ENCODE results near the gene C2CD5. TPM values are rescaled to one million over a fixed set of nuclear protein-coding genes. Genes with fewer than 3 reads are reported as not detected.
A peak's percentile ranks its signal among the peaks of the same experiment; 100 is the strongest.
"Not testable (repeated sequence)": the region's sequence is repeated elsewhere in the genome, so short reads cannot be mapped to it uniquely, and the experiment has no call there.

C2CD5 gene
- total and polyA plus RNA-seq, 7 experiments from 2014 or later = 13.2 to 58.9 (median 36.5) TPM

- H3K27me3 ChIP-seq (ENCODE audit: control insufficient read depth in 2 of 2, insufficient read depth in 2 of 2, low read length in 2 of 2); H3K4me1 Mint-ChIP-seq; H3K4me1 ChIP-seq (ENCODE audit: control insufficient read depth in 2 of 2, insufficient read depth in 2 of 2, low read length in 2 of 2); H3K9me3 ChIP-seq (ENCODE audit: control insufficient read depth in 2 of 3, low read length in 3 of 3); H3K27ac Mint-ChIP-seq; DNase-seq; ATAC-seq; H3K36me3 Mint-ChIP-seq; H3K36me3 ChIP-seq (ENCODE audit: control insufficient read depth in 2 of 3, insufficient read depth in 3 of 3, low read length in 3 of 3); H3K27me3 Mint-ChIP-seq; H3K27ac ChIP-seq (ENCODE audit: low read depth, low read length); H3K9me3 Mint-ChIP-seq; H3K4me3 ChIP-seq (ENCODE audit: low read length); H3K4me3 Mint-ChIP-seq: not testable (repeated sequence)
- POLR2A ChIA-PET = interaction anchor here (0.8 kb wide), 1 partner anchor 22 kb away, joined by 3 read pairs; no protein-coding TSS in a partner anchor
- CTCF ChIA-PET = interaction anchor here (1.3 to 2.2 kb wide), 3 partner anchors 361 to 746 kb away, joined by 4 to 10 read pairs (median 5); no protein-coding TSS in a partner anchor
- intact Hi-C loops (cut with micrococcal nuclease) = loop anchor here (5.0 to 10.0 kb wide), 4 partner anchors 47 to 837 kb away; no protein-coding TSS in a partner anchor
Observed at GRCh38 chr12:22444317-22444665, 100.1 kb downstream of the C2CD5 start.

- DNase-seq = peak; percentile 22 to 66 (median 58)
- ATAC-seq = peak; percentile 100
- Histone ChIP-seq H3K4me3 (ENCODE audit: low read length) (no peak overlapping the region), H3K4me1 (ENCODE audit: control insufficient read depth in 2 of 2, insufficient read depth in 2 of 2, low read length in 2 of 2) (peaks cover 0 to 4% of the 10 kb centered on the region in 2 donors), H3K36me3 (ENCODE audit: control insufficient read depth in 2 of 3, insufficient read depth in 3 of 3, low read length in 3 of 3) (no peaks in the 10 kb centered on the region), H3K27ac (ENCODE audit: low read depth, low read length) (no peak overlapping the region), H3K9me3 (ENCODE audit: control insufficient read depth in 2 of 3, low read length in 3 of 3) (no peaks in the 10 kb centered on the region), H3K27me3 (ENCODE audit: control insufficient read depth in 2 of 2, insufficient read depth in 2 of 2, low read length in 2 of 2) (no peaks in the 10 kb centered on the region)
- ChIA-PET POLR2A (interaction anchor here (0.6 to 0.8 kb wide), 3 partner anchors 22 to 342 kb away, joined by 3 read pairs; partner anchors contain the start of gene C2CD5), CTCF (interaction anchor here (0.6 to 2.2 kb wide), 13 partner anchors 82 to 746 kb away, joined by 3 to 10 read pairs (median 4); no protein-coding TSS in a partner anchor)
- Mint-ChIP-seq H3K27me3 (peaks cover 0 to 6% (median 0%) of the 10 kb centered on the region in 5 donors), H3K36me3 (no peaks in the 10 kb centered on the region), H3K27ac (no peak overlapping the region), H3K4me3 (no peak overlapping the region), H3K4me1 (peaks cover 0 to 10% (median 3%) of the 10 kb centered on the region in 7 donors), H3K9me3 (no peaks in the 10 kb centered on the region)
- intact Hi-C loops (cut with micrococcal nuclease) = loop anchor here (1.0 to 10.0 kb wide), 9 partner anchors 46 to 836 kb away; no protein-coding TSS in a partner anchor
Observed at GRCh38 chr12:22443379-22444316, 100.7 kb downstream of the C2CD5 start.

GRCh38 chr12:22437031-22437806 lies 107.1 kb downstream of the C2CD5 start:
- Histone ChIP-seq H3K4me1 (ENCODE audit: control insufficient read depth in 2 of 2, insufficient read depth in 2 of 2, low read length in 2 of 2) (no peaks in the 10 kb centered on the region), H3K9me3 (ENCODE audit: control insufficient read depth in 2 of 3, low read length in 3 of 3) (no peaks in the 10 kb centered on the region), H3K27ac (ENCODE audit: low read depth, low read length) (no peak overlapping the region), H3K27me3 (ENCODE audit: control insufficient read depth in 2 of 2, insufficient read depth in 2 of 2, low read length in 2 of 2) (no peaks in the 10 kb centered on the region), H3K4me3 (ENCODE audit: low read length) (no peak overlapping the region), H3K36me3 (ENCODE audit: control insufficient read depth in 2 of 3, insufficient read depth in 3 of 3, low read length in 3 of 3) (no peaks in the 10 kb centered on the region)
- intact Hi-C loops (cut with micrococcal nuclease) = no loop called here
- CTCF ChIA-PET = interaction anchor here (1.2 kb wide), 1 partner anchor 10 kb away, joined by 4 read pairs; no protein-coding TSS in a partner anchor
- H3K4me3 Mint-ChIP-seq = no peak overlapping the region
- H3K36me3 Mint-ChIP-seq = no peaks in the 10 kb centered on the region
- peaks cover 0 to 13% (median 3%) of the 10 kb centered on the region in 7 donors for H3K4me1 Mint-ChIP-seq
- DNase-seq (no peak), ATAC-seq (no peak)
- H3K9me3 Mint-ChIP-seq = no peaks in the 10 kb centered on the region
- H3K27me3 Mint-ChIP-seq = peaks cover 0 to 11% (median 0%) of the 10 kb centered on the region in 5 donors
- H3K27ac Mint-ChIP-seq = peak overlapping the region in 2 of 9 donors; percentile 2 to 44
- POLR2A ChIA-PET = interaction anchor here (0.6 kb wide), 1 partner anchor 1459 kb away, joined by 3 read pairs; no protein-coding TSS in a partner anchor

GRCh38 chr12:22435583-22435982 lies 108.8 kb downstream of the C2CD5 start:
- intact Hi-C loops (cut with micrococcal nuclease) = no loop called here
- peaks cover 0 to 2% (median 0%) of the 10 kb centered on the region in 5 donors for H3K36me3 Mint-ChIP-seq
- Histone ChIP-seq H3K9me3 (ENCODE audit: control insufficient read depth in 2 of 3, low read length in 3 of 3) (no peaks in the 10 kb centered on the region), H3K27me3 (ENCODE audit: control insufficient read depth in 2 of 2, insufficient read depth in 2 of 2, low read length in 2 of 2) (no peaks in the 10 kb centered on the region), H3K36me3 (ENCODE audit: control insufficient read depth in 2 of 3, insufficient read depth in 3 of 3, low read length in 3 of 3) (no peaks in the 10 kb centered on the region), H3K4me1 (ENCODE audit: control insufficient read depth in 2 of 2, insufficient read depth in 2 of 2, low read length in 2 of 2) (peaks cover 0 to 6% of the 10 kb centered on the region in 2 donors), H3K27ac (ENCODE audit: low read depth, low read length) (no peak overlapping the region), H3K4me3 (ENCODE audit: low read length) (no peak overlapping the region)
- ChIA-PET POLR2A (no interaction called here), CTCF (no interaction called here)
- DNase-seq (no peak), ATAC-seq (no peak)
- H3K4me1 Mint-ChIP-seq = peaks cover 3 to 13% (median 7%) of the 10 kb centered on the region in 7 donors
- no peak overlapping the region for H3K27ac Mint-ChIP-seq
- no peak overlapping the region for H3K4me3 Mint-ChIP-seq
- peaks cover 0 to 5% (median 0%) of the 10 kb centered on the region in 5 donors for H3K27me3 Mint-ChIP-seq
- no peaks in the 10 kb centered on the region for H3K9me3 Mint-ChIP-seq

- H3K27me3 Mint-ChIP-seq = peaks cover 0 to 5% (median 0%) of the 10 kb centered on the region in 5 donors
- Histone ChIP-seq H3K4me1 (ENCODE audit: control insufficient read depth in 2 of 2, insufficient read depth in 2 of 2, low read length in 2 of 2) (peaks cover 0 to 6% of the 10 kb centered on the region in 2 donors), H3K27me3 (ENCODE audit: control insufficient read depth in 2 of 2, insufficient read depth in 2 of 2, low read length in 2 of 2) (no peaks in the 10 kb centered on the region), H3K27ac (ENCODE audit: low read depth, low read length) (no peak overlapping the region), H3K4me3 (ENCODE audit: low read length) (no peak overlapping the region), H3K36me3 (ENCODE audit: control insufficient read depth in 2 of 3, insufficient read depth in 3 of 3, low read length in 3 of 3) (no peaks in the 10 kb centered on the region), H3K9me3 (ENCODE audit: control insufficient read depth in 2 of 3, low read length in 3 of 3) (no peaks in the 10 kb centered on the region)
- CTCF ChIA-PET = no interaction called here
- peaks cover 0 to 7% (median 5%) of the 10 kb centered on the region in 7 donors for H3K4me1 Mint-ChIP-seq
- peak overlapping the region in 2 of 9 donors; percentile 9 to 65 for H3K27ac Mint-ChIP-seq
- POLR2A ChIA-PET = no interaction called here
- intact Hi-C loops (cut with micrococcal nuclease) = no loop called here
- no peaks in the 10 kb centered on the region for H3K9me3 Mint-ChIP-seq
- ATAC-seq (no peak), DNase-seq (no peak)
- H3K4me3 Mint-ChIP-seq = peak overlapping the region in 9 of 10 donors; percentile 7 to 75 (median 44)
- H3K36me3 Mint-ChIP-seq = peaks cover 0 to 2% (median 0%) of the 10 kb centered on the region in 5 donors
Observed at GRCh38 chr12:22431693-22432251, 112.6 kb downstream of the C2CD5 start.

GRCh38 chr12:22416801-22417200 lies 127.5 kb downstream of the C2CD5 start:
- Mint-ChIP-seq H3K4me3 (no peak overlapping the region), H3K27ac (no peak overlapping the region), H3K4me1 (no peaks in the 10 kb centered on the region), H3K27me3 (peaks cover 0 to 10% (median 0%) of the 10 kb centered on the region in 5 donors), H3K36me3 (no peaks in the 10 kb centered on the region), H3K9me3 (no peaks in the 10 kb centered on the region)
- ATAC-seq (no peak), DNase-seq (no peak)
- intact Hi-C loops (cut with micrococcal nuclease) = no loop called here
- Histone ChIP-seq H3K4me3 (ENCODE audit: low read length) (no peak overlapping the region), H3K4me1 (ENCODE audit: control insufficient read depth in 2 of 2, insufficient read depth in 2 of 2, low read length in 2 of 2) (peaks cover 0 to 20% of the 10 kb centered on the region in 2 donors), H3K27ac (ENCODE audit: low read depth, low read length) (no peak overlapping the region), H3K36me3 (ENCODE audit: control insufficient read depth in 2 of 3, insufficient read depth in 3 of 3, low read length in 3 of 3) (no peaks in the 10 kb centered on the region), H3K9me3 (ENCODE audit: control insufficient read depth in 2 of 3, low read length in 3 of 3) (no peaks in the 10 kb centered on the region), H3K27me3 (ENCODE audit: control insufficient read depth in 2 of 2, insufficient read depth in 2 of 2, low read length in 2 of 2) (no peaks in the 10 kb centered on the region)
- POLR2A ChIA-PET = no interaction called here
- CTCF ChIA-PET = no interaction called here

Measured in naive thymus-derived CD4-positive, alpha-beta T cell (primary cell).